Measurements from ENCODE around the gene MAD1L1. TPM values are rescaled to one million over a fixed set of nuclear protein-coding genes. Genes with fewer than 3 reads are reported as not detected.

Gene MAD1L1
- total RNA-seq, 1 experiment from 2014 or later = 50.8 TPM

GRCh38 chr7:1787681-1788235, 445.0 kb downstream of the MAD1L1 start:
- TF ChIP-seq, protein P1, sequence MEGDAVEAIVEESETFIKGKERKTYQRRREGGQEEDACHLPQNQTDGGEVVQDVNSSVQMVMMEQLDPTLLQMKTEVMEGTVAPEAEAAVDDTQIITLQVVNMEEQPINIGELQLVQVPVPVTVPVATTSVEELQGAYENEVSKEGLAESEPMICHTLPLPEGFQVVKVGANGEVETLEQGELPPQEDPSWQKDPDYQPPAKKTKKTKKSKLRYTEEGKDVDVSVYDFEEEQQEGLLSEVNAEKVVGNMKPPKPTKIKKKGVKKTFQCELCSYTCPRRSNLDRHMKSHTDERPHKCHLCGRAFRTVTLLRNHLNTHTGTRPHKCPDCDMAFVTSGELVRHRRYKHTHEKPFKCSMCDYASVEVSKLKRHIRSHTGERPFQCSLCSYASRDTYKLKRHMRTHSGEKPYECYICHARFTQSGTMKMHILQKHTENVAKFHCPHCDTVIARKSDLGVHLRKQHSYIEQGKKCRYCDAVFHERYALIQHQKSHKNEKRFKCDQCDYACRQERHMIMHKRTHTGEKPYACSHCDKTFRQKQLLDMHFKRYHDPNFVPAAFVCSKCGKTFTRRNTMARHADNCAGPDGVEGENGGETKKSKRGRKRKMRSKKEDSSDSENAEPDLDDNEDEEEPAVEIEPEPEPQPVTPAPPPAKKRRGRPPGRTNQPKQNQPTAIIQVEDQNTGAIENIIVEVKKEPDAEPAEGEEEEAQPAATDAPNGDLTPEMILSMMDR (conservative IDR thresholded peaks at IDR 0.05) = no peak
- no peak for TF ChIP-seq EZH2 (IDR thresholded peaks at IDR 0.05; ENCODE audit: low read depth)
- H4K20me1 ChIP-seq (ENCODE audit: insufficient read depth) = no peaks in the 10 kb centered on the region
- H3F3A ChIP-seq (ENCODE audit: insufficient read depth, low read depth) = no peaks in the 10 kb centered on the region
- H3K4me1 ChIP-seq (replicated peaks; ENCODE audit: insufficient read depth) = no peaks in the 10 kb centered on the region
- intact Hi-C loops (cut with micrococcal nuclease; ENCODE audit: unreplicated experiment) = no loop called here
- no peak for DNase-seq
- H3K27ac ChIP-seq = no peak overlapping the region
- peaks cover 29% of the 10 kb centered on the region for H3K27me3 ChIP-seq (ENCODE audit: insufficient read depth, low read depth)
- BruUV-seq (replicated peaks) = no TSS peak
- H2AFZ ChIP-seq = no peak overlapping the region
- no peaks in the 10 kb centered on the region for H3K9me2 ChIP-seq (ENCODE audit: insufficient read depth)
- POLR2A ChIA-PET (ENCODE audit: unreplicated experiment) = no interaction called here
- no peak overlapping the region for H3K4me3 ChIP-seq
- no peaks in the 10 kb centered on the region for H3K36me3 ChIP-seq (ENCODE audit: low read depth)
- no peak overlapping the region for H3K4me2 ChIP-seq
- H3K9me3 ChIP-seq (ENCODE audit: insufficient read depth, low read depth) = peaks cover 7% of the 10 kb centered on the region; the same call in 1 of the 2 replicates
- CTCF ChIA-PET = no interaction called here
- H3K79me2 ChIP-seq (ENCODE audit: low read depth) = no peaks in the 10 kb centered on the region

DNA sequence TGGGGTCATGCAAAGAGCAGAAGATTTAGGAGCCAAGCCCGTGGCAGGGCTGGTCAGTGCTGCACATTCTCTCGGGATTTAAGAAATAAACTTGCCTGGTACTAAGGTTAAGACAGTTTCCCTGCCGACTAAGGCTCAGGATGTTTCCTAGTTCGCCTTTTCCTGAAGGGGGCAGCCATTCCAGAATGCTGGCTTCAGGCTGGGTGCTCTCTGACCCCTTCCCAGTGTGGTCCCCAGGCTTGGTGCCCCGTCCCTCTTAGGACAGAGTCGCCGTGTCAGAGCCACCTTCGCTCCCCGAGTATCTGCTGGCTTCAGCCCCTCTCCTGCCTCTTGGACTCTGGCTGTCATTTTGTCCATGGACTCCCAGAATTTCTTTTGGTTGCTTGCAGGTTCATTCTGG, 445.5 kb downstream of the MAD1L1 start:
- H3K36me3 ChIP-seq (ENCODE audit: low read depth) = no peaks in the 10 kb centered on the region
- peaks cover 30% of the 10 kb centered on the region for H3K27me3 ChIP-seq (ENCODE audit: insufficient read depth, low read depth)
- CTCF ChIA-PET = no interaction called here
- no peaks in the 10 kb centered on the region for H3K79me2 ChIP-seq (ENCODE audit: low read depth)
- POLR2A ChIA-PET (ENCODE audit: unreplicated experiment) = no interaction called here
- no peak overlapping the region for H3K4me3 ChIP-seq
- no peak overlapping the region for H3K4me2 ChIP-seq
- H3K9me3 ChIP-seq (ENCODE audit: insufficient read depth, low read depth) = peaks cover 7% of the 10 kb centered on the region; the same call in 1 of the 2 replicates
- DNase-seq = no peak
- intact Hi-C loops (cut with micrococcal nuclease; ENCODE audit: unreplicated experiment) = no loop called here
- no peaks in the 10 kb centered on the region for H3K9me2 ChIP-seq (ENCODE audit: insufficient read depth)
- H3K4me1 ChIP-seq (replicated peaks; ENCODE audit: insufficient read depth) = no peaks in the 10 kb centered on the region
- no peaks in the 10 kb centered on the region for H3F3A ChIP-seq (ENCODE audit: insufficient read depth, low read depth)
- no peaks in the 10 kb centered on the region for H4K20me1 ChIP-seq (ENCODE audit: insufficient read depth)
- no peak overlapping the region for H2AFZ ChIP-seq
- BruUV-seq (replicated peaks) = no TSS peak
- no peak overlapping the region for H3K27ac ChIP-seq
- TF ChIP-seq, protein P1 (conservative IDR thresholded peaks at IDR 0.05) = no peak
- TF ChIP-seq EZH2 (IDR thresholded peaks at IDR 0.05; ENCODE audit: low read depth) = no peak

GRCh38 chr7:1785839-1786238, 446.9 kb downstream of the MAD1L1 start:
- H3K9me2 ChIP-seq (ENCODE audit: insufficient read depth) = no peaks in the 10 kb centered on the region
- TF ChIP-seq EZH2 (IDR thresholded peaks at IDR 0.05; ENCODE audit: low read depth) = no peak
- TF ChIP-seq, protein P1 (conservative IDR thresholded peaks at IDR 0.05) = no peak
- H3K27me3 ChIP-seq (ENCODE audit: insufficient read depth, low read depth) = peaks cover 33% of the 10 kb centered on the region
- POLR2A ChIA-PET (ENCODE audit: unreplicated experiment) = no interaction called here
- H3K79me2 ChIP-seq (ENCODE audit: low read depth) = no peaks in the 10 kb centered on the region
- H3K4me1 ChIP-seq (replicated peaks; ENCODE audit: insufficient read depth) = no peaks in the 10 kb centered on the region
- H4K20me1 ChIP-seq (ENCODE audit: insufficient read depth) = no peaks in the 10 kb centered on the region
- BruUV-seq (replicated peaks) = no TSS peak
- intact Hi-C loops (cut with micrococcal nuclease; ENCODE audit: unreplicated experiment) = no loop called here
- no peak overlapping the region for H3K4me2 ChIP-seq
- H3K9me3 ChIP-seq (ENCODE audit: insufficient read depth, low read depth) = peaks cover 7% of the 10 kb centered on the region; the same call in 1 of the 2 replicates
- no peak overlapping the region for H3K27ac ChIP-seq
- no peak overlapping the region for H3K4me3 ChIP-seq
- no peak overlapping the region for H2AFZ ChIP-seq
- no peaks in the 10 kb centered on the region for H3F3A ChIP-seq (ENCODE audit: insufficient read depth, low read depth)
- no peaks in the 10 kb centered on the region for H3K36me3 ChIP-seq (ENCODE audit: low read depth)
- no peak for DNase-seq
- CTCF ChIA-PET = no interaction called here

Data from PC-9 (cell line).